Measurements from ENCODE around the gene INPP5E.

The INPP5E gene

GRCh38 chr9:136385015-136385414, 54.6 kb downstream of the INPP5E start:
- DNase-seq (ENCODE audit: low read depth in 2 of 2) = no peak

GRCh38 chr9:136383436-136383835, 56.2 kb downstream of the INPP5E start:
- DNase-seq (ENCODE audit: low read depth in 2 of 2) = no peak

DNA sequence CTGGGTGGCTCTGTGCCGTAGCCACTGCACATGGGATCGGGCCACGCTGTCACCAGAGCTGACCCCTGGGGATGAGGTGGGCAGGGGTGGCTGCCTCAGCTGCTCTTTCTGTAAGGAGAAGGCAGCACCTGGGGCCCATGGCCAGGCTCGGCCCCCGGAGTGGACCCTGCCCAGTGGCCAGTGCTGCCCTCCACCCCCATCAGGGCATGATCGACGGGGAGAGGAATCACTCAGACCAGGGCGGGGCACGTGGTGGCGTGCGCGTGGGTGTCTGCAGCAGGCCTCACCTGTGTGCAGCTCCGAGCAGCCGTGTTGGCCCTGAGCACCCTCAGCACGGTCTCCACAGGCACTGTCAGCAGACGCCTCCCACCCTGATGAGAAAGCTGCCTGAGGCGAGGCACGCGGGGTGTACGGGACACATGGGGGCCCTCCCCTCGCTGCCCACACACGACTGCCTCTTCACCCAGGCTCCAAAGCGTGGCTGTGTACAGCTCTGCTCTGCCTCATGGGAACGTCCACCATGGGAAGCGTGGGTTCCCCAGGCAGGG, 57.6 kb downstream of the INPP5E start:
- DNase-seq (ENCODE audit: low read depth in 2 of 2) = no peak

DNA sequence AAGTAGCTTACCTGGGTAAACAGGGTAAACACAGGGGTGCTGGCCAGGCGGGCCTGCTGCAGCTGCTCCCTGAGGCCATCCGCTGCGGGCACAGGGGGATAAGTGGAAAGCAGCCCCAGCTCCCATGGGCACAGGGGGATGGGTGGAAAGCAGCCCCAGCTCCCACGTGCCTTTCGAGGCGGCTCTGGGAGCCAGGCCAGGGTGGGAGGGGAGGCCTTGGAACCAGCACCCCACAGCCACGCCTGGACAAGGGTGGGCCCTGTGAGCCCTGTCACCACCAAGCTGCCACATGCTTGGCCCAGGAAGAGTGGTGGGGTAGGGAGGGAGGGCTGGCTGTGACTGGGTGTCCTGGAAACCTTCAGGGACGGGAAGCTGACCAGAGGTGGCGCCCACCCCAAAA, 58.3 kb downstream of the INPP5E start:
- DNase-seq (ENCODE audit: low read depth in 2 of 2) = no peak

GRCh38 chr9:136380381-136380780, 59.3 kb downstream of the INPP5E start:
- no peak for DNase-seq (ENCODE audit: low read depth in 2 of 2)

GRCh38 chr9:136379891-136380290, 59.8 kb downstream of the INPP5E start:
- DNase-seq (ENCODE audit: low read depth in 2 of 2) = no peak

- no peak for DNase-seq (ENCODE audit: low read depth in 2 of 2)
Measured at GRCh38 chr9:136379401-136379800, 60.2 kb downstream of the INPP5E start.

DNA sequence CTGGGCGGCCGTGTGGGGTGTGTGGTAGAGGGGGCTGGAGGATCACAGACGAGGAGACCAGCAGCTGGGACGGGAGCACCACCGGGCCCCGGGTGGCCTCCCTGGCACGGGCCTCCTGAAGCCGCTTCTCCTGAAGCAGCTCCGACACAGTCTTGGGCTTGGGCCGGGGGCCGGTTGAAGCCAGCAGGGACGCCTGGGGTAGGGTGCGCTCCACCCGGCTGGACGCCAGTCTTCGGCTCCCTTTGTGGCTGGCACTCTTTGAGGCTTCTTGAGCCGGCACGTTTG, 60.7 kb downstream of the INPP5E start:
- no peak for DNase-seq (ENCODE audit: low read depth in 2 of 2)
